K562 treated with DMSO at 1 percent for 24 hours (cell line): Measurements from ENCODE around the gene SRRM1. TPM values are rescaled to one million over a fixed set of nuclear protein-coding genes. Genes with fewer than 3 reads are reported as not detected.

ENCODE experiments used
- total RNA-seq: library from RNA; unstranded; fragments of 300-600 nt; gene quantifications from 2 replicates; pipeline ENCODE4 v1.2.3, GENCODE V29; 2022; ENCODE audit warnings: low read depth; ENCODE audit not compliant: insufficient read depth

Gene SRRM1, protein sequence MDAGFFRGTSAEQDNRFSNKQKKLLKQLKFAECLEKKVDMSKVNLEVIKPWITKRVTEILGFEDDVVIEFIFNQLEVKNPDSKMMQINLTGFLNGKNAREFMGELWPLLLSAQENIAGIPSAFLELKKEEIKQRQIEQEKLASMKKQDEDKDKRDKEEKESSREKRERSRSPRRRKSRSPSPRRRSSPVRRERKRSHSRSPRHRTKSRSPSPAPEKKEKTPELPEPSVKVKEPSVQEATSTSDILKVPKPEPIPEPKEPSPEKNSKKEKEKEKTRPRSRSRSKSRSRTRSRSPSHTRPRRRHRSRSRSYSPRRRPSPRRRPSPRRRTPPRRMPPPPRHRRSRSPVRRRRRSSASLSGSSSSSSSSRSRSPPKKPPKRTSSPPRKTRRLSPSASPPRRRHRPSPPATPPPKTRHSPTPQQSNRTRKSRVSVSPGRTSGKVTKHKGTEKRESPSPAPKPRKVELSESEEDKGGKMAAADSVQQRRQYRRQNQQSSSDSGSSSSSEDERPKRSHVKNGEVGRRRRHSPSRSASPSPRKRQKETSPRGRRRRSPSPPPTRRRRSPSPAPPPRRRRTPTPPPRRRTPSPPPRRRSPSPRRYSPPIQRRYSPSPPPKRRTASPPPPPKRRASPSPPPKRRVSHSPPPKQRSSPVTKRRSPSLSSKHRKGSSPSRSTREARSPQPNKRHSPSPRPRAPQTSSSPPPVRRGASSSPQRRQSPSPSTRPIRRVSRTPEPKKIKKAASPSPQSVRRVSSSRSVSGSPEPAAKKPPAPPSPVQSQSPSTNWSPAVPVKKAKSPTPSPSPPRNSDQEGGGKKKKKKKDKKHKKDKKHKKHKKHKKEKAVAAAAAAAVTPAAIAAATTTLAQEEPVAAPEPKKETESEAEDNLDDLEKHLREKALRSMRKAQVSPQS
- 59.8 and 62.9 TPM in 2 replicates for total RNA-seq

DNA sequence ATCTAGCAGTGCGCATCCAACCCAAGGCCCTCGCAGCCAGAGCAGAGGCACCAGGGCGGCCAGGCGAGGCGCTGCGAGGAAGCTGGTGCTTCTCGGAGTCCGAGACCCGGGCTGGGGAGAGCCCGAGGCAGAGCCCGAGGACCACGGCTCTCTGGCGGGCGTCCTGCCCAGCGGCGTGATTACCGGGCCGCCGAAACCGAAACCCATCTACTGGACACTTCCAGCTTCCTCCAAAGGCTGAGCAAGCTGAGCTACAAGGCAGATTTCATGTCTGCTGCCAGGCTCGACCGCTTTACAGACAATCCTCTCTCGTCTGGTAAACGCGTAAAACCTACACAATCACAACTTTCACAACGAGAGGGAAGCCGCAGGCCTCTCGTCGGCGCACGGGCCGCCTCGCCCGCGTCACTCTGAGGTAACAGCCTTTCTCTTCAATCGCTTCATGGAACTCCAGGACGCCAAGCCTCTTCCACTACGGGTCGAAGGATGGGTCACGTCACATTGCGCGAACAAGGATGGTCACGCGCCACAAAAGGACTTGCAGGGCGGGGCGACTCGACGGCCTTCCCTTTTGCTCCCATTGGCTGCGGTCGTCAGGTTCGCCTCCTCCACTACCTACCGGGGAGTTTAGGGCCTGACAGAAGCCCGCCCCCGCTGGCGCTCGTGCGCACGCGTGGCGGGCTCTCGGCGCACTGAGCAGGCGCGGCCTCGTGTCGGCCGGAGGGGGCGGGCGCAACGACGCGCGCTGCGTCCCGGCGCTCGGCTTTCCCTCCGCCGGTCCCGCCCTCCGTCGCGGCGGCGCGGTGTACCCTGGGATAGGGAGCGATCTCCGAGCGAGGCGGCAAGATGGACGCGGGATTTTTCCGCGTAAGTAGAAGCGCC lies at the start of gene SRRM1:
TSS of gene SRRM1 (plus strand) at position 822 of the 882 bp plus-strand sequence. CDS start at position 847, 25 bp downstream.

Other genes starting within 250 kb of the SRRM1 start
- gene STPG1, start 229.5 kb upstream of the SRRM1 start, total RNA-seq = 5.8 and 10.3 TPM in 2 replicates
- gene NIPAL3, start 227.5 kb upstream of the SRRM1 start, total RNA-seq = 31.7 and 32.8 TPM in 2 replicates
- gene RCAN3, start 140.5 kb upstream of the SRRM1 start, total RNA-seq = 2.0 and 4.3 TPM in 2 replicates
- not detected in 2 replicates for gene NCMAP, start 87.2 kb upstream of the SRRM1 start, total RNA-seq
- 48.8 and 60.3 TPM in 2 replicates for gene CLIC4, start 102.1 kb downstream of the SRRM1 start, total RNA-seq